Endothelial cell of coronary artery (primary cell): Measurements from ENCODE around the gene DNAJC17. TPM values are rescaled to one million over a fixed set of nuclear protein-coding genes. Genes with fewer than 3 reads are reported as not detected.

Experiments
- total RNA-seq: library from RNA; depleted of rRNA; stranded (reverse); fragments of >200 nt; gene quantifications from 2 replicates; pipeline ENCODE4 v1.2.3, GENCODE V29; 2014

The DNAJC17 gene, protein sequence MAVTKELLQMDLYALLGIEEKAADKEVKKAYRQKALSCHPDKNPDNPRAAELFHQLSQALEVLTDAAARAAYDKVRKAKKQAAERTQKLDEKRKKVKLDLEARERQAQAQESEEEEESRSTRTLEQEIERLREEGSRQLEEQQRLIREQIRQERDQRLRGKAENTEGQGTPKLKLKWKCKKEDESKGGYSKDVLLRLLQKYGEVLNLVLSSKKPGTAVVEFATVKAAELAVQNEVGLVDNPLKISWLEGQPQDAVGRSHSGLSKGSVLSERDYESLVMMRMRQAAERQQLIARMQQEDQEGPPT
- total RNA-seq, result 29.6 and 45.4 TPM in 2 replicates

GRCh38 chr15:40807028-40807887 lies at the start of gene DNAJC17, which contains the start of gene ZFYVE19:
DNAJC17 (minus strand) TSS chr15:40807473; CDS start chr15:40807446, 27 bp downstream.
ZFYVE19 (plus strand) TSS chr15:40807089; CDS start chr15:40807590, 501 bp downstream.

GRCh38 chr15:40843885-40844695 lies 36.8 kb upstream of the DNAJC17 start, which contains the start of gene SPINT1:
SPINT1 (plus strand) TSS chr15:40844048; CDS start chr15:40844555, 507 bp downstream.

DNA sequence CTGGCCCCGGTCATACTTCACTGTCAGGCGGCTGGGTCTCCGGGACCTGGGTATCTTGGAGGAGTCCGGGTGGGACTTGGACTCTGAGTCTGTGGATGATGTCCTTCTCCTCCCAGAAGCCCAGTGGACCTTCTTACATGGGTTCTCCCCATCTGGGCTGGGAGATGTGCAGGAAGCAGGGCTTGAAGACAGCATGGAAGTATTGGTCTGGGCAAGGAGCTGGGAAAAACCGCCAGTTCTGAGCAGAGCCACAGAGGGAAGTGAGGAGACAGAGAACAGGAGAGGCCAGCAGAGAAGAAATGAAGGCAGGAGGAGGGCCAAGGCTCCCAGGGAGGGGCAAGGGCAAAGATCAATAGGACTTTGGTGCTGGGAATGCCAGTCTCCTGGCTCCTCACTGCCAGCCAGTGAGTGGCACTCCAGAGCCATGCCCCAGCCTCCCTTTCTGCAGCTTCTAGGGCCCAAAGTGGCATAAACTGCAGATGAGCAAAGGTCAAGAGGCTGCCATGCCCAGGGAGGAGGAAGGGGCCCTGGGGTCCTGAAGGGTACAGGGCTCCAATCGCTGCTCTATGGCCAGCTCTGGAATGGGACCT lies 21.3 kb upstream of the DNAJC17 start, which contains the start of gene PPP1R14D:
Gene PPP1R14D, minus strand, starts transcription at position 262 of the 590 bp plus-strand sequence. Its CDS starts 67 bp downstream, at position 195.

DNA sequence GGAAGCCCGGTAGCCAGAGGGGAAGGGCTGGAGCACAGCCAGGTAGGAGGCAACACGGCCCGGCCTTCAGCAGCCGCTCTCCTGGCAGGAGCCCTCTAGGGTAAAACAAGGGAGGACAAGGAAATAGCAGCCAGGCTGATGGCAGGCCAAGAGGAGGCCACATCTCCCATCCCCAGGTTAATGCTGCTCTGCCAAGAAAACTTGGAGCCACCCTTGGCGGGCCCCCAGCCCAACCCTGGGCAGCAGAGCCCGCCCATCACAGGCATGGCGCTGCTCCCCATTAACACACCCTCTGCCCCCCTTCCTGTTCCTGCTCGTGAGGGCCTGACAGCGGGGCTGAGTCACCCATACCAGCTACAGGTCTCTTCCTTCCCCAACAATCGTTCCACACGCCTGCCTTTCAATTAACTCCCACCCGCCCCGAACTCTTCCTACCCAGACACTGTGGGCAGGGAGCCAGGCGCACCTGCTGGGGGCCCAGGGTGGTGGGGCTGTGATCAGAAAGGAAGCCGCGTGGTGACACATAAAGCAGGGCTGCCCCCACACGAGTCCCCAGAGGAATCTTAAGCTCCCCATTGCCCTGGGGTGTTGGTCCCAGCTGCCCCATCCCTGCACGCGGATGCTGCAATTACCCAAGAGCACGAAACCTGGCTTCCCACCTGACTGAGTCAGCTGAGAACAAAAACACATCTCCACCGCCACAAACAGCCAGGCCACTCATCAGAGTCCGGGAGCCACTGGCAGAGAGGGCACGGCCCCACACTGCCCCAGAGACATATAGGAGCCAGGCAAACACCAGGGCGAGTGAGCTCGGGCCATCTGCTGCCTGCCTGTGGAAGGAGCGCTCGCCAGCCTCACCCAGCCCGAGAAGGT lies 37.8 kb downstream of the DNAJC17 start, which contains the start of gene C15orf62:
Gene C15orf62, plus strand, starts transcription at position 707 of the 873 bp plus-strand sequence. CDS start 516 bp downstream, outside the sequence.

DNA sequence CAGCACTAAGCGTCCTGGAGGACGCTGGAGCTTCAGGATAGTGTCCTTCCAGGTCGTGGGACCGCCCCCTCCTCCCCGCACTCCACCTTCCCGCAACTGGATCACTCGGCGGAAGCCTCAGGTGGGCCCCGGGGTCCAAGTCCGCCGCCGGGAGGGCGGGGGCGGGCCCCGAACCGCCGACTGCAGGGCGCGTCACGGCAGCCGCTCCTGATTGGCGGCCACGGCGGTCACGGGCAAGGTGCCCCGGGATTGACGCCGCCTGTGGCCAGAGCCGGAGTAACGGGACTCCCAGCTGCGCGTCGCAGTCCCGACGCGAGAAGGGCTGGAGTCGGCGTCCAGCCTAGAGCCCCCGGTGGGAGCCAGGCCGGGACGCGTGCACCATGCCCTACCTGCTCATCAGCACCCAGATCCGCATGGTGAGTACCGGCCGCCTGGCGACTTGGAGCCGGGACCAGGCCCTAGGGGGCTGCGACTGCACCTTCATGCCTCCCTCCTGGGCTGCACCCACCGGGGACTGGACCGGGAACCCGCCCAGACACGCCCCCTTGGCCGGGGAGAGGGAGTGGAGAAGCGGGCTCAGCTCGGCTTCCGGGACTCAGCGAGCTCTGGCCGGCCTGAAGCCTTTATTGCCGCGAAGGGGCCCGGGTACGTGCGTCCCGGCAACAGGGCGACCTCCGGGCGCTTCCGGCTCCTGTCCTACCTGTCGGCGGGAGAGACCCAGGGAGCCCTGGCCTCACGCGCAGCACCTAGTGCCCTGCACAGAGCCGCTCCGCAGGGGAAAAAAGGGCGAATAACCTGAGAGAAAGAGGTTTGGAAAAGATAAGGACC lies 43.3 kb downstream of the DNAJC17 start, which contains the start of gene GCHFR:
Gene GCHFR, plus strand, starts transcription at position 268 of the 828 bp plus-strand sequence. Its CDS starts 113 bp downstream, at position 381.

DNA sequence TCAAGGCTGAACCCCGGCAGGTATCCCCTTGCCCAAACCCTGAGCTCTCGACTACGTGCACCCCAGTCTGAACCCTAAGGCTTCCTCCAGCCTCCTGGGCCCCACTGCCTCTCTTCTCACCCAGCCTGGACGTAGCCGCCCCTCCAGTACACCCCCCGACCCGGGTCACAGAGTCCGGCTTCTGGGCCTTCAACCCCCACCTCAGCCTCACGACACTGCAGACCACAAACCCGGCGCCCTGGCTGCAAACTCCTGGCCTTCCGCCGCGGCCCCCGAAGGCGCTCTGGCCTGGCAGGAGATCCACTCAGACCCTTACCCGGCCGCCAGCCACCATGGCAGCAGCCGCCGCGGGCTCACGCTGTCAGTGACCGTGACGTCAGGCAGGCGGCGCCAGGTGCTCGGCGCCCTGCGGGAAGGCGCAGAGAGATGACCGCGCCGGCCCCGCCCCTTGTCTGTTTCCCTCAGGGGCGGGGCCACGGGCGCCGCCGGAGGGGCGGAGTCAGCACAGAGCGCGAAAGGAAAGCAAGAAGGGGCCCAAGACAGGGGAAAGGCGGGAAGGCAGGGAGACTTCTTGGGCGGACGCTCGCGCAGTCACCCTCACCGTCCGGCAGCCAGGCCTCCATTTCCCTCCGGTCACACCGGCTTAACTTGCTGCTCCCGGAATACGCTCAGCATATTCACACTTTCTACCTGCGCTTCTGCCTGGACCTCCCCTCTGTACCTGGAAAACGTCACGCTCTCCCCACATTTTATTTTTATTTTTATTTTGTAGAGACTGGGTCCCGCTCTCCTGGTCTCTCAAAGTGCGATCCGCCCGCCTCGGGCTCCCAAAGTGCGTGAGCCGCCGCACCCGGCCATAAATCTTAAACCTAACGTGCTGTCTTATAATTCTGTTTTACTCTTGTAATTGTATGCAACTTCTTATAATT lies 52.1 kb downstream of the DNAJC17 start, which contains the start of gene RMDN3:
Gene RMDN3, minus strand, starts transcription at position 372 of the 929 bp plus-strand sequence. CDS start 471 bp downstream, outside the sequence.

Other genes with a start within 250 kb of the DNAJC17 start
- gene CCDC32, start 242.4 kb downstream of the DNAJC17 start, total RNA-seq, result 15.3 and 20.9 TPM in 2 replicates
- 13.9 and 14.0 TPM in 2 replicates for gene RPUSD2, start 238.2 kb downstream of the DNAJC17 start, total RNA-seq
- 8.2 and 20.7 TPM in 2 replicates for gene KNL1, start 213.2 kb downstream of the DNAJC17 start, total RNA-seq
- gene RAD51, start 112.3 kb downstream of the DNAJC17 start, total RNA-seq, result 3.7 and 7.6 TPM in 2 replicates
- gene RMDN3, start 52.2 kb downstream of the DNAJC17 start, total RNA-seq, result 21.6 and 24.5 TPM in 2 replicates
- 6.4 and 7.8 TPM in 2 replicates for gene GCHFR, start 43.4 kb downstream of the DNAJC17 start, total RNA-seq
- gene C15orf62, start 37.5 kb downstream of the DNAJC17 start, total RNA-seq, result 0.63 and 0.66 TPM in 2 replicates
- gene ZFYVE19, start 384 bp downstream of the DNAJC17 start, total RNA-seq, result 23.2 and 24.7 TPM in 2 replicates
- gene PPP1R14D, start 21.2 kb upstream of the DNAJC17 start, total RNA-seq, result not detected in 2 replicates
- 0.45 and 0.56 TPM in 2 replicates for gene SPINT1, start 36.6 kb upstream of the DNAJC17 start, total RNA-seq
- gene RHOV, start 66.8 kb upstream of the DNAJC17 start, total RNA-seq, result under 0.01 and 0.09 TPM in 2 replicates
- gene VPS18, start 87.0 kb upstream of the DNAJC17 start, total RNA-seq, result 43.6 and 45.4 TPM in 2 replicates
- gene DLL4, start 121.9 kb upstream of the DNAJC17 start, total RNA-seq, result 33.8 and 103 TPM in 2 replicates
- 2.7 and 11.2 TPM in 2 replicates for gene CHAC1, start 146.0 kb upstream of the DNAJC17 start, total RNA-seq